Stimulated activated CD8-positive, alpha-beta memory T cell treated with anti-CD3 and anti-CD28 coated beads, Interleukin-7, amount 100 ng/mL, for 4 hours (primary cell): ENCODE results near the gene GDAP1L1.
A peak's percentile ranks its signal among the peaks of the same experiment; 100 is the strongest.
"Not testable (repeated sequence)": the region's sequence is repeated elsewhere in the genome, so short reads cannot be mapped to it uniquely, and the experiment has no call there.

Experiments used
- DNase-seq, 2 donors: peaks; one replicate each; pipeline ENCODE4 v3.0.0-alpha.2; 2020; ENCODE audit warnings: low read depth in 2 of 2

GDAP1L1 gene

DNA sequence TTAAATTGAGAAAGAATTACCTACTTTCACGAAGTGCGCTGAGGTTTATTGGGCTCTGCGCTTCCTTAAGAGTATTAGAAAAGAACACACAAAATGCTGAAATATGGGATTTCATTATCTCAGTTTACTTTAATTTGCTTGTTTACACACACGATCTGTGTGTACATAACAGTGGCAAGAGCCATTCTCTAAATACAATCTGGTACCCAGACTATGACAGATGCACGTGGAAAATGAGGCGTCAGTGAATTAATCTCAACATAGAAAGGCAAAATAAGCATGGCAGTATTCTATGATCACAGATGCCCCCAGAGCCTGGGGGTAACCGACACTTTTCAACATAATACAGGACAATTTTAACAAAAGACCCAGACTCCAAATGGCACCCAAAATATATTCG, 55.6 kb downstream of the GDAP1L1 start:
- DNase-seq, result no peak

DNA sequence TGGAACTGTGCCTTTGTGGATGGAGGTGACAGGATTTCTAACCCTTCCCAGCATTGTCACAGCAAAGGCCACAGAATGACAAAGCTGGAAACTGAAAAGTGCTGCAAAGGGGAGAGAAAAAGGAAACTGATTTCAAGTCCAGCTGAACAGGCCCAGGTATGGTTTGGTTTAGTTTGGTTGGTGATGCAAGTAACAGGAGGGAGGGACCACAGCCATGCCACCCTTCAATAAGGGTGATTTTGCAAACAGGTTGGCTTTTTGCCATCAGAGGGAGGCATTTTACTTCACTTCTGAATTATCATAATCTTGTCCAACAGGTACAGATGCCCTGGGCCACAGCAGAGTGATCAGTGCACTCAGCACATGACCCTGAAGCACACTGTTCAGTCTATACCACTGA, 57.3 kb downstream of the GDAP1L1 start:
- DNase-seq, result no peak

DNA sequence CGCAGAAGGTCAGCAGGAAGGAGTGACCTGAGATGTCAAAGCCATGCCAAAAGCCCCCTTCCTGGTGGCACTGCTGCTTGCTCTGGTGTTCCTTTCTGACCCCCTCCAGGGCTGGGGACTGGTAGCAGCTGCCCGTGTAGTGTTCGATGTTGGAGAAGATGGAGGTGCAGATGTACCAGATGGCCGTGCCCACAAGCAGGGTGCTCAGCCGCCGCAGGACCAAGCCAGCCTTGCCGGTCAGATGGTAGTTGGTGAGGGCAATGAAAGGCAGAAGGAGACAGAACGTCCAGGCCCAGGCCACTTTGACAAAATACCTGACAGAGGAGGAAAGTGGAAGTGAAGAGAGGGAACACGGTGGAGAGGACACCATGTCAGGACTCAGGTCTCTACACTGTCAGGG, 59.8 kb downstream of the GDAP1L1 start:
- DNase-seq, result no peak

DNA sequence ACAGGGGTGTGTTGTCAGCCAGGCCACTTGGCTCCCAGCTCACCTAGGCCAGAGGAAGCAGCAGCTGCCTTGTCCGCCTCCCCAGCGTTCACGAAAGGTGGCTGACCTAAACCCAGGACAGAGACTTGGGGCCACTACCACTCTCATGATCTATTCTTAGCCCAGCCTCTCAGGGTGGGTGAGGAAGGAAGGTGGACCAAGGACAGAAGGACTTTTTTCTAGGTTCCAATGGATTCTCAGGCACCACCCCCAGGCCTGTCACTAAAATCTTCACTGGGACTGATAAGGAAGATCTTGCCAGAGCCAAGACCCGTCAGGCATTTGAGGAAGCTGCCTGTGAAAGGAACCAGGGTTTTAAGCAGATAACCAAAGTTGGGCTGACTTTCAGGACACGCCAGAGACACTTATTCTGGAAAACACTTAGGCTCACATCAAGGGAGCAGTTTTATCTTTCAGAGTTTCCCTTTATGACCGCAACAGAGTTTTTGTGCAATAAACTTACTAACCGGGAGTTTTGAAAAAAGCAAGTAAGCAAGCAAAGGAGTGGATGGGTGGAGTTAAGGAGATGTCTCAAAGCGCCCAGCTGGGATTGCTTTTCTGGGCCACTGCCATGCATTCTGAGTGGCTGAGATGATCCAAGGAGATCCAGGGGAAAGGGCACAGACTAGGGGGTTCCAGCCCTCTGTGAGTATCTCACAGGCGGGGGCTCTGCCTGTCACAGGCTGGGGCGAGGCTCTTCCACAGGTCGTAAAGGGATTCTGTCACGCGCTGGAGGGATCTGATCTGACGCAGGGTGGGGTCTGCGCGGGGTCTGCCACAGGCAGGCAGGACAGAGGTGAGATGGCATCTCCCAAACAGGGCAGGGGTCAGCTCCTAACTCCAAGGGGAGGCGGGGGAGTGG, 62.9 kb downstream of the GDAP1L1 start:
- no peak for DNase-seq

DNA sequence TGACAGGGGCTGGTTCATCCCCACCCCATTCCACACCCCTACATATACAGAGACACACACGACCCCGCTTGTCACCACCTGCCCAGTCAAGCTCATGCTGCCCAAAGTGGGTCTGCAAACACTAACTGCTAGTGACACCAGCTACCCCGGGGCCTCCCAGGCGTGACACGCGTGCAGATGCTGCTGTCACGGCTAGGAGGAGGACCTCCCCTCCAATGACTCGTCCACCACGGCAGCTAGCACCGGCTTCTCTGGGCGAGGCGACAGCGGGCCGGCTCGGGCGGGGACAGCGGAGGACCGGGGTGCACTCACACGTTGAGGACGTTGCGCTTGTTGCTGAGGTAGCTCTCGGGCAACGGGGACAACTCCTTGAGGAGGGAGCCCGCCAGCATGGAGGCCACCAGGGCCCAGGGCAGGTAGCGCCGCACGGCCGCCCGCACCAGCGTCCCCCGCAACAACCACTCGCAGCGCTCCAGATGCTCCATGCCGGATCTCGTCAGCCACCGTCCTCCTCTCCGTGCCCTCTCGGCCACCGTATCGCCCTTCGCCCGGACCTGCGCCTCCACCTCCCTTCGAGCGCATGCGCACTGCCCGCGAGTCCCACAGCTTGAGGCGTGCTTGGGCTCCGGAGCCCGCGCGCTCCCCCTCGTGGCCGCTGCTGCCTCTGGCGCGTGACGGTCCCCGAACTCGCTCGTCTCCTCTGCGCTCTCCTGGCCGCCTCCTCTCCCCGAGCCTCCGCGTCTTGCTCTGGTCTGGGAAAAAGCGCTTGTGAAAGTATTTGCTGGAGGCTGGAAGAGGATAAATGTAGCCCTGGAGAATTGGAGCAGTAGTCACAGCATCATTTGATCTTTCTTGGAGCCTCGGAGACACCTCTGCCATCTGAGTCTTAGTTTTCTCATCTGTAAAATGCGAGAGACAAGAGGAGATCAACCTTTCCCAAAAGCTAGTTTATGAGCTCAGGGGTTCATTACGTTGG, 63.8 kb downstream of the GDAP1L1 start, which contains the start of gene FITM2:
Gene FITM2 (minus strand): TSS at position 539 of the 976 bp plus-strand sequence. CDS start 54 bp downstream, at position 485.
- peak; percentile 93 to 97 for DNase-seq

DNA sequence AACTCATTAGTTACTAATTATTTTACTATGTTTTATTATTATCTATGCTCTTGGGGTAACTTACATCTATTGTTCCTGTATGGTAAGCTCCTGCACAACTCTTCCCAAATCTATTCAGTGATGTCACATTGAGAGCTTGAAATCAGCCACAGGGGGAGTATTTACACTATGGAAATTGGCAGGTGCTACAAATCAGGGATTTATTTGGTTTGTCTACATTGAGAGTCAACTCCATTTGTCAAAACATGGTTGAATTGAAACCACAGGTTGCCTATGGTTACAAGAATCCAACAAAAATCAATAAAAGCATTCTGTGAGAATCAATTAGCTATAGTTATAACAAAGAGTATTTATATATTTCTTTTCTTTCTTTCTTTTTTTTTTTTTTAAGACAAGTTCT, 67.8 kb downstream of the GDAP1L1 start:
- no peak for DNase-seq

DNA sequence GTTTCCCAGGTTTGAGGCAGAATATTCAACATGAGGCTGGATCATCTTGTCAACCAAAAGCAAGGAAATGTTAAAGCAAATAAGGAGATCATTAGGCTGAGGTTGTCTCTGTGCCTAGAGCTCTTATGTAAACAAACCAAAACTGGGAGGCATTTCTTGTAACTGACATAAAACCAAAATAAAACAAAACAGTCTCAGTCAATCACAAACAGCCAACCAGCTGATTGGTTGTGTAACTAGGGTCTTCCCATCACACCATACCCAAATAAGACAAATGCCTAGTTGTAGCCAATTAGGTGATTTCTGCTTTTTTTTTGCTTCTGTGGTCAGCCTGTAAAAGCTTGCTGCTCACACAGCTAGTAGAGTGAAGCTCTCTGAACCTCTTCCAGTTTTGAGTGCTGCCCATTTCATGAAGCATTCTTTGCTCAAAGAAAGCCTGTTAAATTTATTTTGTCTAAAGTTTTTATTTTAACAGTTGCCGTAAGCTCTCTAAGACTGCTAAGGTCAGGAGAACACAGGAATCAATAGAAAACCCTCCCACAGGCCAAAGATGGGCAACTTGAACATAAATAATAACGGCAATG, 72.8 kb downstream of the GDAP1L1 start:
- DNase-seq, result no peak

DNA sequence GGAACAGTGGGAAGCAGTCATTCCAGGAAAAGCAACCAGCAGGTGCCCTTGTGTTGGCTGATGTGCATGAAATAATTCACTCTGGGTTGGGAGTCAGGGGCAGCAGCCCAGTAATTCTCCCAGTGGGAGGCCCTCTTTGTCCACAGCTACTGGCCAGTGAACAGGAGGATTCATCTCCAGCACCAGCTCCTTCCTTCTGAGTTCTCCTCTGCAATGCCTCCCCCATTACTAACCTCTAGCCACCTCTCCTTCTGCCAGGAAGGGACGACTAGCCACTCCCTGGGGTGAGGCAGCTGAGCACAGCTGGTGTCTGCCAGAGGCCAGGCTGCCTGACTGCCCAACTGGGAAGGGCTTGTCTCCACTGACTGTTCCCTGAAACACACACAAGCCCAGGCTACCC, 77.2 kb downstream of the GDAP1L1 start:
- DNase-seq, result no peak

DNA sequence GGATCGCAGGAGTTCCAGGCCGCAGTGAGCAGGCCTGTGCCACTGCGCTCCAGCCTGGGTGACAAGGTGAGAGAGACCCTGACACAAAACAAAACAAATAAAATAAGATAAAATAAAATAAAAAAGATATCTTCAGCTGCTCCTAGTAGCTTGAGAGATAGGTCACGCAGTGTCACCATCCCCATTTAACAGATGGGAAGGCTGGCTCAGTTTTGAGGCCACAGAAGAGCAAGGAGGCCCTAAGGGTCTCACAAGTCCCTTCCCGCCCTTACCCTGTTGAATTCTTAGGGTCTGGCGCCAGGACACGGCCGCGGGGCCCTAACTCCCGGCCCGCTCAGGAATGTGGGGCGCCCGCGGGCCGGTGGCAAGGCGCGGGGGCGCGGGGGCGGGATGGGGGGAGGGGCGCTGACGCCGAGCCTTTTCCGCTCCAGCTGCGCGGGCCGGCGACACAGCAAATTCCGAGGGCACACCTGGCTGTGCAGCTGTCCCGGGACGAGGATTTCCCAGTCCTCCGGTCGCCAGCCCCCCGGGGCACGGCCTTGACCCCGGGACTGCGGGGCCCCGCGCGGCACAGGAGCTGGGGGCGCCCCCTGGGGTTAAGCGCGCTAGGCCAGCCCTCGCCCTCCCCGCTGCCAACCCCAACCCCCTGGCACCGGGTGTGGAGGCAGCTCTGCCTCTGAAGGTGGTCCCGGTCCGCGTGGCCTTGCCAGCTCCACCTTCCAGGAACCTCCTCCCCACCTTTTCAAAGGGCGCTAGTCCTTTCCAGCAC, 79.5 kb downstream of the GDAP1L1 start:
- DNase-seq, result peak in 1 of 2 donors; percentile 31

DNA sequence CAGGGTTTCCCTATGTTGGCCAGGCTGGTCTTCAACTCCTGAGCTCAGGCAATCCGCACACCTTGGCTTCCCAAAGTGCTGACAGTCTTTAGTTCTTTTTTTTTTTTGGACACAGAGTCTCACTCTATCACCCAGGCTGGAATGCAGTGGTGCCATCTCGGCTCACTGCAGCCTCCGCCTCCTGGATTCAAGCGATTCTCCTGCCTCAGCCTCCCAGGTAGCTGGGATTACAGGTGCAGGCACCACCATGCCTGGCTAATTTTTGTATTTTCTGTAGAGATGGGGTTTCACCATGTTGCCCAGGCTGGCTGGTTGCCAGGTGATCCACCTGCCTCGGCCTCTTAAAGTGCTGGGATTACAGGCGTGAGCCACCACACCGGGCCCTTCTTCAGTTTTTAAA, 80.6 kb downstream of the GDAP1L1 start:
- DNase-seq, result not testable (repeated sequence)

DNA sequence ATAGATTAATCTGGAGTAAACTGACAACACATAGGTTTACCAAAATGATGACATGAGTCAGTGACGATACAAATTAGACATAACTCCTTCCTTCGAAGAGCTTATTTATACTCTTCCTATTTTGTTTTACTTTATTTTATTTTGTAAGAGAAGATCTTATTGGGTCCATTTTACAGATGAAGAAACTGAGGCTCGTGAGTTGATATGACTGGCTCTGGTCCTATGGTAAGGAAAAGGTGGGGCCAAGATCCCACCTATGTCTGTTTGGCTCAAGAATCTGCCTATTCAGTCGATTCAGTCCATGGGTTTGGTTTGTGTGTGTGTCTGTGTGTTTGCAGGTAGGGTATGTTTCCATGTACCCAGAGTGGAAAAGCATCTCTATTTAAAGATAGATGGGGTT, 81.3 kb downstream of the GDAP1L1 start:
- DNase-seq, result no peak
